Neural cell (in vitro differentiated cells): Measurements from ENCODE around the gene QSOX1. TPM values are rescaled to one million over a fixed set of nuclear protein-coding genes. Genes with fewer than 3 reads are reported as not detected.

ENCODE experiments used
- H2AFZ ChIP-seq: fragments of 200-600, 300-800 bp; sonication (generic), shearing (Covaris generic); 2 replicates; pipeline ENCODE4 v1.6.0; 2014; ENCODE audit warnings: low read depth, mild to moderate bottlenecking, antibody characterized with exemption, low read length, moderate library complexity
- H3F3A ChIP-seq: fragments of 200-600 bp; shearing (Covaris generic); 2 replicates; pipeline ENCODE4 v1.6.1; 2016; ENCODE audit warnings: mild to moderate bottlenecking, moderate library complexity, mixed read lengths, antibody characterized with exemption, low read length; ENCODE audit not compliant: insufficient read depth, poor library complexity, severe bottlenecking
- H3K27ac ChIP-seq: fragments of 200-600, 300-800 bp; sonication (generic), shearing (Covaris generic); 2 replicates; pipeline ENCODE4 v1.5.1; 2014; ENCODE audit warnings: mild to moderate bottlenecking, low read length, moderate library complexity
- H3K27me3 ChIP-seq: fragments of 300-800, 200-600 bp; sonication (generic), shearing (Covaris generic); 2 replicates; pipeline ENCODE4 v1.6.0; 2014; ENCODE audit warnings: mild to moderate bottlenecking, low read depth, low read length, moderate library complexity; ENCODE audit not compliant: insufficient read depth
- H3K36me3 ChIP-seq: fragments of 300-800, 200-600 bp; sonication (generic), shearing (Covaris generic); 2 replicates; pipeline ENCODE4 v1.5.1; 2014; ENCODE audit warnings: mild to moderate bottlenecking, antibody characterized with exemption, low read length, moderate library complexity; ENCODE audit not compliant: insufficient read depth
- H3K4me2 ChIP-seq: fragments of 300-800, 200-600 bp; sonication (generic), shearing (Covaris generic); 2 replicates; pipeline ENCODE4 v1.6.0; 2014; ENCODE audit warnings: mild to moderate bottlenecking, low read length
- H3K4me3 ChIP-seq: fragments of 300-800, 200-600 bp; sonication (generic), shearing (Covaris generic); 2 replicates; pipeline ENCODE4 v1.5.1; 2014; ENCODE audit warnings: mild to moderate bottlenecking, low read length, moderate library complexity
- H3K79me2 ChIP-seq: fragments of 200-600 bp; shearing (Covaris generic); replicated peaks from 2 replicates; pipeline ENCODE4 v1.6.0; 2014; ENCODE audit warnings: mild to moderate bottlenecking, low read length, moderate library complexity; ENCODE audit not compliant: insufficient read depth
- H3K9ac ChIP-seq: fragments of 300-800, 200-600 bp; sonication (generic), shearing (Covaris generic); 2 replicates; pipeline ENCODE4 v1.6.1; 2016; ENCODE audit warnings: mild to moderate bottlenecking, low read length, mixed read lengths
- H3K9me2 ChIP-seq: fragments of 200-600 bp; shearing (Covaris generic); 2 replicates; pipeline ENCODE4 v1.6.1; 2016; ENCODE audit warnings: mild to moderate bottlenecking, low read length, mixed read lengths; ENCODE audit not compliant: insufficient read depth
- H3K9me3 ChIP-seq: fragments of 200-600, 300-800 bp; sonication (generic), shearing (Covaris generic); 2 replicates; pipeline ENCODE4 v1.6.1; 2016; ENCODE audit warnings: mild to moderate bottlenecking, mixed run types, low read length, moderate library complexity, mixed read lengths
- H4K20me1 ChIP-seq: fragments of 200-600 bp; shearing (Covaris generic); 2 replicates; pipeline ENCODE4 v1.6.1; 2016; ENCODE audit warnings: mild to moderate bottlenecking, mixed run types; ENCODE audit not compliant: insufficient read depth
- EP300 ChIP-seq: fragments of 450-650 bp; conservative IDR thresholded peaks from 2 replicates; pipeline ENCODE4 v1.6.1; 2014; ENCODE audit warnings: antibody characterized with exemption, mild to moderate bottlenecking, moderate library complexity; ENCODE audit not compliant: poor library complexity, severe bottlenecking
- EZH2 ChIP-seq: fragments of 200-600, 300-800 bp; shearing (Covaris generic), sonication (generic); IDR thresholded peaks from 2 replicates; pipeline ENCODE4 v1.6.1; 2014; ENCODE audit warnings: antibody characterized with exemption, low read length, borderline replicate concordance, mild to moderate bottlenecking; ENCODE audit not compliant: insufficient read depth, poor library complexity, severe bottlenecking
- MXI1 ChIP-seq: fragments of 450-650 bp; conservative IDR thresholded peaks from 2 replicates; pipeline ENCODE4 v1.6.1; 2014; ENCODE audit warnings: antibody characterized with exemption, mild to moderate bottlenecking; ENCODE audit not compliant: poor library complexity, severe bottlenecking
- POLR2AphosphoS5 ChIP-seq: IDR thresholded peaks from 2 replicates; pipeline ENCODE4 v1.6.1; 2012
- RAD21 ChIP-seq: fragments of 450-650 bp; conservative IDR thresholded peaks from 2 replicates; pipeline ENCODE4 v1.6.1; 2014; ENCODE audit warnings: antibody characterized with exemption, mild to moderate bottlenecking, moderate library complexity
- SMC3 ChIP-seq: fragments of 450-650 bp; conservative IDR thresholded peaks from 2 replicates; pipeline ENCODE4 v1.6.1; 2014; ENCODE audit warnings: antibody characterized with exemption, mild to moderate bottlenecking, moderate library complexity; ENCODE audit not compliant: poor library complexity
- TAF1 ChIP-seq: IDR thresholded peaks from 2 replicates; pipeline ENCODE4 v1.6.1; 2012; ENCODE audit warnings: low read depth
- polyA plus RNA-seq: library from polyadenylated mRNA; depleted of rRNA; stranded (reverse); fragments of >200 nt; gene quantifications from 2 replicates; pipeline ENCODE4 v1.2.3, GENCODE V29; 2014
- TF ChIP-seq, protein P1 (sequence below): IDR thresholded peaks from 2 replicates; pipeline ENCODE4 v1.6.1; 2012; ENCODE audit warnings: borderline replicate concordance
- TF ChIP-seq, protein P2 (sequence below): fragments of 450-650 bp; IDR thresholded peaks from 2 replicates; pipeline ENCODE4 v1.5.1; 2014; ENCODE audit warnings: antibody characterized with exemption, mild to moderate bottlenecking, moderate library complexity; ENCODE audit not compliant: poor library complexity, severe bottlenecking

Gene QSOX1
- polyA plus RNA-seq, 1 donor from 2014 or later = 49.8 TPM

- no peaks in the 10 kb centered on the region for H3F3A ChIP-seq
- H3K9me3 ChIP-seq = no peaks in the 10 kb centered on the region
- H3K27me3 ChIP-seq = no peaks in the 10 kb centered on the region
- H3K9me2 ChIP-seq = no peaks in the 10 kb centered on the region
- H3K27ac ChIP-seq = no peak overlapping the region
- H3K36me3 ChIP-seq = no peaks in the 10 kb centered on the region
- no peak overlapping the region for H3K4me2 ChIP-seq
- no peaks in the 10 kb centered on the region for H4K20me1 ChIP-seq
- H3K4me3 ChIP-seq = no peak overlapping the region
- H3K9ac ChIP-seq = no peak overlapping the region
- H3K79me2 ChIP-seq = no peaks in the 10 kb centered on the region
- H2AFZ ChIP-seq = no peak overlapping the region
- no peak for TF ChIP-seq MXI1
- no peak for TF ChIP-seq EP300
- TF ChIP-seq EZH2 = no peak
- no peak for TF ChIP-seq SMC3
- TF ChIP-seq RAD21 = no peak
- TF ChIP-seq TAF1 = no peak
- TF ChIP-seq, protein P1, sequence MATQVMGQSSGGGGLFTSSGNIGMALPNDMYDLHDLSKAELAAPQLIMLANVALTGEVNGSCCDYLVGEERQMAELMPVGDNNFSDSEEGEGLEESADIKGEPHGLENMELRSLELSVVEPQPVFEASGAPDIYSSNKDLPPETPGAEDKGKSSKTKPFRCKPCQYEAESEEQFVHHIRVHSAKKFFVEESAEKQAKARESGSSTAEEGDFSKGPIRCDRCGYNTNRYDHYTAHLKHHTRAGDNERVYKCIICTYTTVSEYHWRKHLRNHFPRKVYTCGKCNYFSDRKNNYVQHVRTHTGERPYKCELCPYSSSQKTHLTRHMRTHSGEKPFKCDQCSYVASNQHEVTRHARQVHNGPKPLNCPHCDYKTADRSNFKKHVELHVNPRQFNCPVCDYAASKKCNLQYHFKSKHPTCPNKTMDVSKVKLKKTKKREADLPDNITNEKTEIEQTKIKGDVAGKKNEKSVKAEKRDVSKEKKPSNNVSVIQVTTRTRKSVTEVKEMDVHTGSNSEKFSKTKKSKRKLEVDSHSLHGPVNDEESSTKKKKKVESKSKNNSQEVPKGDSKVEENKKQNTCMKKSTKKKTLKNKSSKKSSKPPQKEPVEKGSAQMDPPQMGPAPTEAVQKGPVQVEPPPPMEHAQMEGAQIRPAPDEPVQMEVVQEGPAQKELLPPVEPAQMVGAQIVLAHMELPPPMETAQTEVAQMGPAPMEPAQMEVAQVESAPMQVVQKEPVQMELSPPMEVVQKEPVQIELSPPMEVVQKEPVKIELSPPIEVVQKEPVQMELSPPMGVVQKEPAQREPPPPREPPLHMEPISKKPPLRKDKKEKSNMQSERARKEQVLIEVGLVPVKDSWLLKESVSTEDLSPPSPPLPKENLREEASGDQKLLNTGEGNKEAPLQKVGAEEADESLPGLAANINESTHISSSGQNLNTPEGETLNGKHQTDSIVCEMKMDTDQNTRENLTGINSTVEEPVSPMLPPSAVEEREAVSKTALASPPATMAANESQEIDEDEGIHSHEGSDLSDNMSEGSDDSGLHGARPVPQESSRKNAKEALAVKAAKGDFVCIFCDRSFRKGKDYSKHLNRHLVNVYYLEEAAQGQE = no peak
- TF ChIP-seq, protein P2, sequence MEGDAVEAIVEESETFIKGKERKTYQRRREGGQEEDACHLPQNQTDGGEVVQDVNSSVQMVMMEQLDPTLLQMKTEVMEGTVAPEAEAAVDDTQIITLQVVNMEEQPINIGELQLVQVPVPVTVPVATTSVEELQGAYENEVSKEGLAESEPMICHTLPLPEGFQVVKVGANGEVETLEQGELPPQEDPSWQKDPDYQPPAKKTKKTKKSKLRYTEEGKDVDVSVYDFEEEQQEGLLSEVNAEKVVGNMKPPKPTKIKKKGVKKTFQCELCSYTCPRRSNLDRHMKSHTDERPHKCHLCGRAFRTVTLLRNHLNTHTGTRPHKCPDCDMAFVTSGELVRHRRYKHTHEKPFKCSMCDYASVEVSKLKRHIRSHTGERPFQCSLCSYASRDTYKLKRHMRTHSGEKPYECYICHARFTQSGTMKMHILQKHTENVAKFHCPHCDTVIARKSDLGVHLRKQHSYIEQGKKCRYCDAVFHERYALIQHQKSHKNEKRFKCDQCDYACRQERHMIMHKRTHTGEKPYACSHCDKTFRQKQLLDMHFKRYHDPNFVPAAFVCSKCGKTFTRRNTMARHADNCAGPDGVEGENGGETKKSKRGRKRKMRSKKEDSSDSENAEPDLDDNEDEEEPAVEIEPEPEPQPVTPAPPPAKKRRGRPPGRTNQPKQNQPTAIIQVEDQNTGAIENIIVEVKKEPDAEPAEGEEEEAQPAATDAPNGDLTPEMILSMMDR = no peak
Measured at GRCh38 chr1:180175806-180176205, 21.1 kb downstream of the QSOX1 start.

DNA sequence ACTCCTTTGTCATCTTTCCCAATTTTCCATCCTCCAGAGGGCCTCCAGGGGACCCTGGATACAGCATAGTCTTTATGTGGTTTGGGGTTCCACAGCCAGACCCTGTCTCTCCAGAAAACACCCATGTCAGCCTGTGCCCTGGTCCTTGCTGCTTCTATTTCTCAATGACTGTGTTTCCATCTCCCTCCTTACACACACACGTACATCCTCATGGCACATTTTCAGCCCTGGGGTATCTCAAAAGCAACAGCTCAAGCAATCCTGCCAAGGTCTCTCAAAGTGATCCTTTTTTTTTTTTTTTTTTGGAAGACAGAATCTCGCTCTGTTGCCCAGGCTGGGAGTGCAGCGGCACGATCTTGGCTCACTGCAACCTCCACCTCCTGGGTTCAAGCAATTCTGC, 22.3 kb downstream of the QSOX1 start:
- Histone ChIP-seq H3K4me3 (no peak overlapping the region), H2AFZ (no peak overlapping the region), H3K79me2 (no peaks in the 10 kb centered on the region), H3K9me3 (no peaks in the 10 kb centered on the region), H3K27ac (no peak overlapping the region), H3K9ac (no peak overlapping the region), H3K27me3 (no peaks in the 10 kb centered on the region), H3F3A (no peaks in the 10 kb centered on the region), H3K9me2 (no peaks in the 10 kb centered on the region), H3K36me3 (no peaks in the 10 kb centered on the region), H3K4me2 (no peak overlapping the region), H4K20me1 (no peaks in the 10 kb centered on the region)
- no peak for TF ChIP-seq EP300
- TF ChIP-seq, protein P1 = no peak
- TF ChIP-seq SMC3 = no peak
- no peak for TF ChIP-seq RAD21
- TF ChIP-seq TAF1 = no peak
- TF ChIP-seq EZH2 = no peak
- no peak for TF ChIP-seq MXI1
- no peak for TF ChIP-seq POLR2AphosphoS5
- TF ChIP-seq, protein P2 = no peak
